GM21526 (cell line): ENCODE results near the gene SRSF8.
"Not testable (repeated sequence)": the region's sequence is repeated elsewhere in the genome, so short reads cannot be mapped to it uniquely, and the experiment has no call there.

Experiments
- ATAC-seq: cut with Tn5 transposase; IDR thresholded peaks from one replicate; pipeline ENCODE4 v1.9.1; 2021; ENCODE audit warnings: moderate library complexity; ENCODE audit not compliant: unreplicated experiment, low FRiP score

The SRSF8 gene

GRCh38 chr11:95093548-95093947, 26.8 kb downstream of the SRSF8 start:
- ATAC-seq, result no peak

GRCh38 chr11:95095858-95096587, 29.3 kb downstream of the SRSF8 start:
- ATAC-seq, result peak; percentile 75

GRCh38 chr11:95097209-95097608, 30.5 kb downstream of the SRSF8 start:
- no peak for ATAC-seq

- no peak for ATAC-seq
Observed at GRCh38 chr11:95098826-95099225, 32.1 kb downstream of the SRSF8 start.

GRCh38 chr11:95100191-95100648, 33.5 kb downstream of the SRSF8 start:
- no peak for ATAC-seq

- ATAC-seq, result no peak
Observed at GRCh38 chr11:95100856-95101507, 34.3 kb downstream of the SRSF8 start.

GRCh38 chr11:95101935-95102334, 35.2 kb downstream of the SRSF8 start:
- no peak for ATAC-seq

GRCh38 chr11:95102733-95103132, 36.0 kb downstream of the SRSF8 start:
- ATAC-seq, result no peak

GRCh38 chr11:95103701-95104100, 37.0 kb downstream of the SRSF8 start:
- no peak for ATAC-seq

- no peak for ATAC-seq
Observed at GRCh38 chr11:95104121-95104830, 37.6 kb downstream of the SRSF8 start.

GRCh38 chr11:95104856-95105255, 38.1 kb downstream of the SRSF8 start:
- no peak for ATAC-seq

GRCh38 chr11:95108159-95108611, 41.5 kb downstream of the SRSF8 start:
- ATAC-seq, result no peak

- no peak for ATAC-seq
Observed at GRCh38 chr11:95108671-95109551, 42.2 kb downstream of the SRSF8 start.

GRCh38 chr11:95111471-95111870, 44.8 kb downstream of the SRSF8 start:
- ATAC-seq, result not testable (repeated sequence)

- ATAC-seq, result no peak
Observed at GRCh38 chr11:95111923-95112540, 45.3 kb downstream of the SRSF8 start.

- ATAC-seq, result no peak
Observed at GRCh38 chr11:95115597-95115996, 48.9 kb downstream of the SRSF8 start.

- ATAC-seq, result no peak
Observed at GRCh38 chr11:95119361-95120060, 52.8 kb downstream of the SRSF8 start.
